C4-2B (cell line): ENCODE results near the gene BAHCC1.

Experiments used
- H3K27ac ChIP-seq: fragments of 450-650 bp; 2 replicates; pipeline ENCODE4 v1.5.1; 2017
- CTCF ChIP-seq: fragments of 450-650 bp; conservative IDR thresholded peaks from 2 replicates; pipeline ENCODE4 v1.5.1; 2017; ENCODE audit warnings: mild to moderate bottlenecking
- ZFX ChIP-seq: fragments of 450-650 bp; IDR thresholded peaks from 2 replicates; pipeline ENCODE4 v1.6.1; 2017

BAHCC1 gene

GRCh38 chr17:81483862-81484194 lies 88.6 kb downstream of the BAHCC1 start:
- TF ChIP-seq ZFX (no peak), CTCF (no peak; the same call in 1 of the 2 replicates)
- H3K27ac ChIP-seq, result peak overlapping the region; percentile 67

DNA sequence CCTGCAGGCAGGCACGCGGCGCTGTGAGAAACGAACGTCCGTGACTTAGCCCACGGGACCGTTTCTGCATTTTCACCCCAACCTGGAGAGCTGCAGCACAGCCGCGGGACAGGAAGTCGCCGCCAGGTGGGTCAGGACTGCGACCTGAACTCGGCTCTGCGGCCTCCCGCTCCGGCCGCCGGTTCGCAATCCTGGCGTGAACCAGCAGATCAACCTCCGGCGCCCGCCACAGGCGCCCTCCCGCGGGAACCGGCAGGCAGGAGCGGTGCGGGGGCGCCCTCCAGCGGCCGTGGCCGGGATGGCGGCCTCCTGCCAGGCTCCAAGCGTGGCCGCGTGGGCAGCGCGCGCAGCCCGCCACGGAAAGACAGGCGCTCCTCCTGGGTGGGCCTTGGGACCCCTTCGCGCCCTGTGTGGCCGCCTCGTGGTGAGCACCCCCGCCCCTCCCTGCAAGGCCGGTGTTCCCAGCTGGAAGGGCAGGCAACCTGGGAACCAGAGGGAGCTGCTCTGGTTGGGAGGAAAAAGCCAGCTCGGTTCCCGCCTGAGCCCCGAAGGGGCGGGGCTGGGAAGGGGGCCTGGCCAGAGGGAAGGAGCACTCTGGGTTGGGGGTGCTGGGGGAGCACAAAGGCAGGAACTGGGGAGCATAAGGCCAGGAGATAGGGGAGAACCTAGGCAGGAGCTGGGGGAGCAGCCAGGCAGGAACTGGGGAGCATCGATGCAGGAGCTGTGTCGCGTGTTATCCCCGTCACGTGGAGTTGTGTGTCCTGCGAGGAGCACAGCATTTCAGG lies 89.1 kb downstream of the BAHCC1 start:
- H3K27ac ChIP-seq, result peak overlapping the region; percentile 67
- TF ChIP-seq ZFX, result no peak
- peak; percentile 100 for TF ChIP-seq CTCF

- TF ChIP-seq CTCF (no peak), ZFX (no peak)
- no peak overlapping the region for H3K27ac ChIP-seq
Measured at GRCh38 chr17:81486199-81486810, 91.0 kb downstream of the BAHCC1 start.

DNA sequence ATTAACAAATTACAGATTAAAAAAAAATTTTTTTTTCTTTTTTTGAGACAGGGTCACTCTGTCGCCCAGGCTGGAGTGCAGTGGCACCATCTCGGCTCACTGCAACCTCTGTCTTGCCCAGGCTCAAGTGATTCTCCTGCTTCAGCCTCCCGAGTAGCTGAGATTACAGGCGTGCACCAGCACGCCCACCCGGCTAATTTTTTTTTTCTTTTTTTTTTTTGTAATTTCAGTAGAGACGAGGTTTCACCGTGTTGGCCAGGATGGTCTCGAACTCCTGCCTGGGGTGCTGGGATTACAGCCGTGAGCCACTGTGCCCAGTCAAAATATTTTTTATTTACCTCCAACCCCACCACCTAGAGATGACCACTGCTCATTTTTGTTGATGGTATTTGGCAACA lies 91.8 kb downstream of the BAHCC1 start:
- peak overlapping the region; percentile 97 for H3K27ac ChIP-seq

DNA sequence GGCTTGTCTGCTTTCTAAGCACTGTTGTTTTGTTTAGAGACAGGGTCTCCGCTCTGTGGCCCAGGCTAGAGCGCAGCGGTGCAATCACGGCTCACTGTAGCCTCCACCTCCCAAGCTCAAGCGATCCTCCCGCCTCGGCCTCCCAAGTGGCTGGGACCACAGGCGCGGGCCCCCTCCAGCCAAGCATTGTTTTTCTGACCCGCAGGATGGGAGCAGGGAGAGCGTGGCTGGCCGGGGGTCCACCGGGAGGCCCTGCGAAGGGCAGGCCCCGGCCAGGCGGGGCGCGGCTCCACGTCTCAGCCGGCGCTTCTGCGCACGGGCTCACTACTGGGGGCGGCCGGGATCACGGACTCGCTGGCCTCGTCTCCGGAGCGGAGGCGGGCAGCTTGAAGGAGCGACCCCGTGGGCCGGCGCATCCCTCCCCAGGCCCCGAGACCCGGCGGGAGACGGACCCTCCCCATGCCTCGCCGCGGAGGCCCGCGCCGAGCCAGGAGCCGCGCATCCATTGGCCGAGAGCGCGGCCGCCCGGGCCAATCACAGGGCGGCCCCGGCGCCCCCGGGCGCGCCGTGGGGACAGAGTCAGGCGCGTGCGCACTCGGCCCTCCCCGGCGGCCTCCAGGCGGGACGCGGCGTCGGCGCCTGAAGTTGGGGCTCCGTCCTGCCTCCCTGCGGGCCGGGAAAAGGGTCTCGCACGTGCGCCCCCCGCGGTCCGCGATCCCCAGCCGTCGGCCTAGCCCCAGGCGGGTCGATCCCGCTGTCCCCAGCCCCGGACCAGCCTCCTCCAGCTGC lies 92.4 kb downstream of the BAHCC1 start:
- peak; percentile 77; the same call in 1 of the 2 replicates for TF ChIP-seq ZFX
- TF ChIP-seq CTCF, result no peak
- H3K27ac ChIP-seq, result peak overlapping the region; percentile 97

More for the DNA sequence above, 91.8 kb downstream of the BAHCC1 start:
- TF ChIP-seq ZFX, result no peak
- no peak for TF ChIP-seq CTCF

- TF ChIP-seq CTCF (no peak), ZFX (0 out of 2 replicates have a peak, but pooled peaks have one; percentile 31)
- peak overlapping the region; percentile 97 for H3K27ac ChIP-seq
Measured at GRCh38 chr17:81488276-81488860, 93.1 kb downstream of the BAHCC1 start.
